Transverse colon (tissue), 4 donors: ENCODE measurements around the gene CCDC14. TPM values are rescaled to one million over a fixed set of nuclear protein-coding genes. Genes with fewer than 3 reads are reported as not detected.
"Not testable (repeated sequence)": the region's sequence is repeated elsewhere in the genome, so short reads cannot be mapped to it uniquely, and the experiment has no call there.

Experiments used
- DNase-seq: peaks from one replicate; pipeline ENCODE4 v3.0.0-alpha.2; 2019
- H3K27ac ChIP-seq, 4 donors: fragments of 200-600 bp; sonication (generic); 2 replicates each; pipeline ENCODE4 v1.5.1; 2016 to 2018; ENCODE audit warnings: inconsistent platforms in 4 of 4
- H3K27me3 ChIP-seq: fragments of 200-600 bp; sonication (generic); 2 replicates; pipeline ENCODE4 v1.5.1; 2017; ENCODE audit warnings: inconsistent platforms
- H3K36me3 ChIP-seq, 4 donors: fragments of 200-600 bp; sonication (generic); 2 replicates each; pipeline ENCODE4 v1.5.1; 2017 to 2019; ENCODE audit warnings: inconsistent platforms in 4 of 4
- H3K4me1 ChIP-seq, 4 donors: fragments of 200-600 bp; sonication (generic); 2 replicates each; pipeline ENCODE4 v1.5.1; 2017 to 2020; ENCODE audit warnings: inconsistent platforms in 4 of 4
- H3K4me3 ChIP-seq, 4 donors: fragments of 200-600 bp; sonication (generic); 1 replicate in 1 of 4; 2 replicates in 3 of 4; pipeline versions ENCODE4 v1.5.1 to v1.6.1; 2017 to 2019; ENCODE audit warnings: inconsistent platforms in 4 of 4
- H3K9me3 ChIP-seq, 2 donors: fragments of 200-600 bp; sonication (generic); 2 replicates each; pipeline ENCODE4 v1.5.1; 2017 to 2019; ENCODE audit warnings: inconsistent platforms in 2 of 2
- EP300 ChIP-seq: sonication (generic); formaldehyde crosslinking; IDR thresholded peaks from one replicate; pipeline ENCODE4 v1.6.1; 2017; ENCODE audit warnings: antibody characterized with exemption, low read depth
- POLR2A ChIP-seq: fragments of 450-650 bp; IDR thresholded peaks from one replicate; pipeline ENCODE4 v1.6.1; 2016; ENCODE audit warnings: antibody characterized with exemption, mild to moderate bottlenecking, moderate library complexity
- POLR2AphosphoS5 ChIP-seq, 3 donors: sonication (generic); formaldehyde crosslinking; IDR thresholded peaks; one replicate each; pipeline ENCODE4 v1.6.1; 2016; ENCODE audit warnings: antibody characterized with exemption in 3 of 3
- WGBS, 2 donors: methylation state at CpG; one replicate each; pipeline ENCODE4 v1.1.5; 2018; ENCODE audit warnings: low coverage in 1 of 2; 5-methylcytosine and 5-hydroxymethylcytosine counted together
- in situ Hi-C, 4 donors: fragments of 200-750 bp; cut with MboI; loops; one replicate each; pipeline versions ENCODE4 v1.15.0 to v1.15.1; 2017; ENCODE audit warnings: low sequenced_read_pairs in 3 of 4, low pct_ligation_motif_present in 1 of 4, low pct_unique_long_range_greater_than_20kb in 1 of 4
- intact Hi-C: fragments of 100-400 bp; cut with DNase I; formaldehyde crosslinking; loops from one replicate; pipeline ENCODE4 v1.15.1; 2023; ENCODE audit warnings: low total_unique reads
- total RNA-seq, 4 donors: library from RNA; depleted of rRNA; stranded (reverse); fragments of >200 nt; gene quantifications; one replicate each; pipeline ENCODE4 v1.1.0, GENCODE V29; 2016
- TF ChIP-seq, protein P1 (sequence below), 5 experiments: fragments of 200-600 bp in 3 of 5; fragments of 450-650 bp in 2 of 5; sonication (generic) in 3 of 5; IDR thresholded peaks; 1 replicate in 2 of 5; 2 replicates in 3 of 5; pipeline ENCODE4 v1.5.1; 2016 to 2017; ENCODE audit warnings: antibody characterized with exemption in 5 of 5, inconsistent platforms in 3 of 5, mild to moderate bottlenecking in 2 of 5, moderate library complexity in 1 of 5

CCDC14 gene
- total RNA-seq, 4 donors from 2014 or later, result 93.1 to 117 (median 110) TPM

DNA sequence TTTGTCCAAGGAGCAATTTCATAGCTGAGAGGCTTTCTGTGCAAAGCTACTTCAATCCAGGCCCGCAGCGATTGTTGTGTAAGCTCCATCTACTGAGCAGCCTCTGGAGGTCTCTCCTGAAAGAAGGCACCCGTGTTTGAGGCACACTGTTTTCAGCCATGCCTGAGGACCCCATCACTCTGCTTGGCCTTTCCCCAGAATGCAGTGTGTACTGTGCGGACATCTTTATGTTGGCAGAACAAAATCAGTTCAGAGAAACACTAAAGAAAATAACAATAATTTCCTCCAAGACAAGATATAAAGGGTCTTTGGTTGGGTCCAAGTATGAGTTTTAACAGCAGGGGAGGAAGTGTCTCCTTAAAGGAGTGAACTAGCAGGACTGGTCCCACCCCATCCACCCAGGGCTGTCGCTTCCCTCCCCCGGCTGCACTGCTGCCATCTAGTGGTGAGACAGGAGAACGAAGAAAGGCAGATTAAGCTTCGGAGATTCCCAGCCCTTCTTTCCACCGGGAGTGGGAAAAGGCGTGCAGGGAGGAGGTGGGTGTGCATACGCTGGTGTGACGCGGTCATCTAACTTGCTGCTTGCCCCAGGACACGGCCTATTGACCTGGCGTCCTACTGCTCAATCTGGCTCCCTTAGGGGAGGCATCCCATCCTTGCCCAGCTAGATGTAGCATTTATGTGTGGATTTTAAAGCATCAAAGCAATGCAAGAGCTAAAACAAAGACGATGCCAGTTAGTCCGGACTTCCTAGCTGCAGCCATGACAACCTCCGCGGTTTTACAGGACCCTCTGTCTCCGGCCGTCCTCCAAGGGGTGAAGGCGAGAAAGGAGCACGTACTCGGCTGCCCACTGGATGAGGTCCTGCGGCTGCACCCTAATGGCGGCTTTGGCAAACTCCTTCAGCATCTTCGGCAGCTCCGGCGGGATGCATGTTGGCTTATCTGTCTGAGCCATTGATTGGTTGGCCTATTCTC, 18.8 kb upstream of the CCDC14 start:
- Histone ChIP-seq H3K4me3 (peak overlapping the region in 3 of 4 donors; percentile 5 to 31 (median 7)), H3K4me1 (peaks cover 0 to 18% (median 8%) of the 10 kb centered on the region in 4 donors), H3K27me3 (peaks cover 12% of the 10 kb centered on the region)
- TF ChIP-seq, protein P1, sequence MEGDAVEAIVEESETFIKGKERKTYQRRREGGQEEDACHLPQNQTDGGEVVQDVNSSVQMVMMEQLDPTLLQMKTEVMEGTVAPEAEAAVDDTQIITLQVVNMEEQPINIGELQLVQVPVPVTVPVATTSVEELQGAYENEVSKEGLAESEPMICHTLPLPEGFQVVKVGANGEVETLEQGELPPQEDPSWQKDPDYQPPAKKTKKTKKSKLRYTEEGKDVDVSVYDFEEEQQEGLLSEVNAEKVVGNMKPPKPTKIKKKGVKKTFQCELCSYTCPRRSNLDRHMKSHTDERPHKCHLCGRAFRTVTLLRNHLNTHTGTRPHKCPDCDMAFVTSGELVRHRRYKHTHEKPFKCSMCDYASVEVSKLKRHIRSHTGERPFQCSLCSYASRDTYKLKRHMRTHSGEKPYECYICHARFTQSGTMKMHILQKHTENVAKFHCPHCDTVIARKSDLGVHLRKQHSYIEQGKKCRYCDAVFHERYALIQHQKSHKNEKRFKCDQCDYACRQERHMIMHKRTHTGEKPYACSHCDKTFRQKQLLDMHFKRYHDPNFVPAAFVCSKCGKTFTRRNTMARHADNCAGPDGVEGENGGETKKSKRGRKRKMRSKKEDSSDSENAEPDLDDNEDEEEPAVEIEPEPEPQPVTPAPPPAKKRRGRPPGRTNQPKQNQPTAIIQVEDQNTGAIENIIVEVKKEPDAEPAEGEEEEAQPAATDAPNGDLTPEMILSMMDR (IDR thresholded peaks at IDR 0.05), result peak; percentile 72 to 78 (median 76)
- intact Hi-C loops, H3K27ac ChIP-seq, in situ Hi-C loops, H3K36me3 ChIP-seq, H3K9me3 ChIP-seq: not testable (repeated sequence)
- DNase-seq, result peak; percentile 43
- 21 to 25% methylated on average over 8 to 27 of the region's 29 CpGs for WGBS, 2 donors

DNA sequence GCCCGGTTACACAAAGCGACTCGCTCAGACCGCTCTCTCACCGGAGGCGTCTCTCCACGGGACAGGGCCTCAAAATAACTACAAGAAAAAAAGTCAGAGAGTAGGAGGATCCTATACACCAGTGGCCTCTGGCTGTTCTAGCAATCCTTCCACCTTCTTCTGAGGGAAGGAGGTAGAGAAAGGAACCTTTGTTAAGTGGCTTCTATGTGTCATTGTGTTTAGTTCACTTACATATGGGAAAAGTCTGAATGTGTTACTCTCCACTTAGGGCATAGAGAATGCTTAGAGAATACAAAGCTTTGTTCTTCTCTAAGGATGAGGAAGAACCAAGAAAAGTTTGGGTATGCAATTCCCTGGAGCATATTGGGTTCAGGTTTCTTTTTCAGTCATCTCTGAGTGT, 15.9 kb upstream of the CCDC14 start:
- H3K4me3 ChIP-seq, H3K27ac ChIP-seq, H3K9me3 ChIP-seq, DNase-seq, in situ Hi-C loops, intact Hi-C loops, H3K36me3 ChIP-seq, H3K27me3 ChIP-seq: not testable (repeated sequence)
- WGBS, 2 donors, result 54% methylated on average over 7 of the region's 7 CpGs; no CpG with 5 or more reads in 1 of the 2 donors
- peaks cover 0 to 12% (median 3%) of the 10 kb centered on the region in 4 donors for H3K4me1 ChIP-seq

DNA sequence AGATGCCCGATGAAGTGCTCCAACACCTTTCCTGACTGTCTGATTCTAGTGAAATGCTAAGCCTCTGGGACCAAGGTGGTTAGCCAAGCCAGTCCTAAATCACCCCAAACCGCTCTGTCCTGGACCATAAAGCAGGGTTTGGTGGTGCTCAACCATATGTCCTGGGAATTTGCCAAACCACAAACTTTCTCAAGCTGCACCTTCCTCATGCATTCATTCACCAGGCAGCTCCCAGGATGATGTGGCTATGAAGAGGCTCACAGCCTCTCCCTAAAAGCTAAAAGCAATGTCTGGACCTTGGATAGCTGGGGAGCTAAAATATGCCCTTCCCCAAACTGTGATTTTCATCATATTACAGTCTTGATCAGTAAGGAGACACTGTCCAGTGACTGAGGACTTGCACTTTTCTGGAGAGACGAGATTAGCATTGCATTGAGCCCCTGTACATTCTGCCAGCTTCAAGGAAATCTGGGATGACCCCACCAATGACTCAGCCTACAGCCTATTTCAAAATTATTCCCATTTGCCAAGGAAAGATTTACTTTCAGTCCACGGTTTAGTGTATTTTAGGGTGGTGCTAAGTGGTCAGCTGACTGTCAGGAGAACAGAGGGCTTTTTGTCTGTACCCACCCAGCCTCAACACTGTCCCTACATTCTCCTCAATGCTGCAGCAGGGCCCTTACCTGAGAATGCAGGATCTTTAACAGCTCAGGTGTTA, 15.3 kb upstream of the CCDC14 start:
- intact Hi-C loops, H3K27ac ChIP-seq, H3K9me3 ChIP-seq, H3K36me3 ChIP-seq, in situ Hi-C loops, H3K4me3 ChIP-seq, DNase-seq, H3K27me3 ChIP-seq: not testable (repeated sequence)
- H3K4me1 ChIP-seq, result peaks cover 0 to 12% (median 3%) of the 10 kb centered on the region in 4 donors
- 7 to 60% methylated on average over 2 to 4 of the region's 4 CpGs for WGBS, 2 donors

DNA sequence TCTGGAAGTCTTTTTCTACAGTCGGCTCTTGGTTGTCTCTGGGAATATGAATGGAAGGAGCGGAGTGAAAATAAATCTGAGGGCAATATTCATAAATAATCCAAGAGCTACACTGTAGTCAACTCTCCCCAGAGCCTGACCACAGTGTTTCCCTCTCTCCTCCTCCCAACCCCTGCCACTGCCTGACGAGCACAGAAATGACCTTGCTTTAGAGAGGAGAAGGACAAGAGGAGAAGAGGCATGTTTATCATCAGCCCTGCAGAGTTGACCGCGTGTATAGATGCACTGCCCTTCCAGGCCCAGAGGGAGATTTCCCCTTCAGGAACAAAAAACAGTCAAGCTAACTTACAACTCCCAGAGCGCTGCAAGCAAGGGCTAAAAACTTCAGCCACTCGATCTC, 14.0 kb upstream of the CCDC14 start:
- in situ Hi-C loops, H3K4me3 ChIP-seq, H3K4me1 ChIP-seq, H3K27ac ChIP-seq, H3K27me3 ChIP-seq, intact Hi-C loops, DNase-seq, H3K9me3 ChIP-seq, H3K36me3 ChIP-seq: not testable (repeated sequence)
- WGBS, 2 donors, result 66 to 82% methylated on average over 2 to 5 of the region's 7 CpGs

DNA sequence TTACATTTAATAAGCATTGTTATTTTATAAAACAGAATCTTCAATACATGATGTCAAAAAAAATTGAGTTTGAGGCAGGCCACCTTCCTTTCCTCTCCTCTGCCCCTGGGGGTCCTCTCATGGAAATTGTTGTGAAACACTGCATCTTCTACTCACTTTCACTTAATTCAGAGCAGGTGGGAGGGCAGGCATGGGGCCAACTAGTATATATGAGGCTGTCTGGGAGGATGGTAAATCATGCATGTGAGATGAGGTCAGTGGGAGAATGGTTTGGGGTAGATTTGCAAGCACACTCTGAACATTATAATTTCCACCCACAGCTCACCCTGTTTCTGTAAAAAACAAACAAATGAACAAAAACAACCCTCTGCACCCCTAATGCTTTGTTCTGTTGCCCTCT, 10.4 kb upstream of the CCDC14 start:
- Histone ChIP-seq H3K27me3 (peaks cover 5% of the 10 kb centered on the region), H3K4me3 (no peak overlapping the region), H3K36me3 (no peaks in the 10 kb centered on the region), H3K4me1 (no peaks in the 10 kb centered on the region), H3K9me3 (no peaks in the 10 kb centered on the region), H3K27ac (peak overlapping the region in 1 of 4 donors; percentile 21)
- TF ChIP-seq, protein P1 (IDR thresholded peaks at IDR 0.05), result no peak
- TF ChIP-seq POLR2A (no peak), POLR2AphosphoS5 (IDR thresholded peaks at IDR 0.05) (no peak), EP300 (no peak)
- DNase-seq, result no peak
- in situ Hi-C loops, result no loop called here
- intact Hi-C loops, result no loop called here

DNA sequence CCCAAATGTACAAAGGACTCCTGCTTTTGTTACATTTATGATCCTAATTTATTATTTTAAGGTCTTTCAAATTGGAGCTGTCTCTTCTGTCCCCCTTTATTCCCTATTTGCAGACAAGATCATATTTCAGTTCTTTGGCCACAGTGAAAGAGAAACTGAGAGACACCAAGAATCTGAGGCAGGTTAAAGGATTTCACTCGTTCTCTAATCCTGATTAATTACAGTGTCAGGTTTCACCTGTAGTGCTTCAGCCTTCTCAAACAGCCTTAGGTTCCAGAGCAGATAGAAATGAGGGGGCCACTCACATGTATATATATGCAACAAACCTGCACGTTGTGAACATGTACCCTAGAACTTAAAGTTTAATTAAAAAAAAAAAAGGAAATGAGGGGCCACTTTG, 6.2 kb upstream of the CCDC14 start:
- H3K9me3 ChIP-seq, intact Hi-C loops, in situ Hi-C loops, H3K27me3 ChIP-seq, H3K27ac ChIP-seq, DNase-seq, H3K4me3 ChIP-seq, H3K36me3 ChIP-seq, H3K4me1 ChIP-seq: not testable (repeated sequence)
- 58 to 67% methylated on average over 2 of the region's 2 CpGs for WGBS, 2 donors

DNA sequence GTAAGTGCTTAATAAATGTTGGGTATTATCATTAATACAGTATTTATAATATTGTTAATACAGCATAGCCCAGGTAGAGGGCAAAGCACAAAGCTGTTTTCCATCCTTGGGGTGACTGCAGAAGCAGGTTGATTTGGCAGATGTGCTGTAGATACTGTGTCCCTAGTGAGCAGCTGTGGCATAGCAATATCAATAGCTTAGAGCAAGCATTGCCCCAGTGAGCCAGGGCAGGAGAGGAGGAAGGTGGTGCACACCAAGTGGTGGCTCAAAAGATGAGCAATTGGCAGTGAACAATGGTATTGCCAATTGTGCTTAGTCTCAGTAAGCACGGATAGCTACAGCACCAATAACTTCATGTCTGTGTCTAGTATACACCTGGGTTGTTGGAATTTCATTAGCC, 5.8 kb upstream of the CCDC14 start:
- H3K4me1 ChIP-seq, intact Hi-C loops, H3K36me3 ChIP-seq, in situ Hi-C loops, H3K27me3 ChIP-seq, H3K27ac ChIP-seq, H3K4me3 ChIP-seq, H3K9me3 ChIP-seq, DNase-seq: not testable (repeated sequence)
- WGBS, 2 donors, result 63% methylated on average over 1 of the region's 1 CpG; no CpG with 5 or more reads in 1 of the 2 donors

DNA sequence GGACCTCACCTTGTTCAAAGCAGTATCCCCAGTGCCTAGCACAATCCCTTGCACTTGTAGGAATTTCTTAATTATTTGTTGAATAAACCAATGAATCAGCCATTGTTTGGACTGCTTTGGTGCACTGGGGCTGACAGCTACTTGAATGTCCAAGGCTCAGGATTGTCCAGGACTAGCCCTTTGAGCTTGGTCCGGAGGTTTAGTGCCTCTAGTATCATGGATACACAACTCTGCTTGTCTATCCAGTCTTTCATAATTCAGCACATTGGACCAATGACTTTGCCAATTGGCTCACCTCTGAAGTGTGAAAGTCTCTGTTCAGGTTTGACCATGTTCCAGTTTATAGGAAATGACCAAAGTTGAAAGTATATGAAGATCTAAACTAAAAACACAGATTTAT, 3.8 kb upstream of the CCDC14 start:
- H3K27ac ChIP-seq, in situ Hi-C loops, H3K36me3 ChIP-seq, H3K4me3 ChIP-seq, DNase-seq, H3K27me3 ChIP-seq, H3K9me3 ChIP-seq, H3K4me1 ChIP-seq: not testable (repeated sequence)
- intact Hi-C loops, result loop anchor here (5.0 kb wide), 1 partner anchor 237 kb away; no protein-coding TSS in a partner anchor
- 76 to 80% methylated on average over 1 of the region's 1 CpG for WGBS, 2 donors
